GOT3 (cell line): ENCODE data around the gene EP300.

ENCODE experiments used
- DNase-seq: peaks from one replicate; lab custom pipeline; 2025; ENCODE audit warnings: mixed read lengths; lab: John Stamatoyannopoulos, UW

The EP300 gene

DNA sequence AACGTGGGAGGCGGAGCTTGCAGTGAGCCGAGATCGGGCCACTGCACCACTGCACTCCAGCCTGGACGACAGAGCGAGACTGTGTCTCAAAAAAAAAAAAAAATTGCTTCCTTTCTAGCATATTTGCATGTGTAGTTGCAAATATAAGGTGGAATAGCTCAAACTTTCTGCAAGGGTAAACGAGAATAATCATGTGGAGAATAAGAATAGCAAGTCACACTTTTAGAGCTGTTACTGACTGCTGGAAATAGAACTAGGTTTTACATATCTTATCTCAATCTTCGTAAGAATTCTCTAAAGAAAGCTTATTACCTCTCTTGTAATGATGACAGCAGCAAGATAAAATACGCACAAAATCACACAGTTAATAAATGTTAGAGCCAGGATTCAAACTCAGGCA is 114.3 kb downstream of the EP300 start:
- DNase-seq = no peak

DNA sequence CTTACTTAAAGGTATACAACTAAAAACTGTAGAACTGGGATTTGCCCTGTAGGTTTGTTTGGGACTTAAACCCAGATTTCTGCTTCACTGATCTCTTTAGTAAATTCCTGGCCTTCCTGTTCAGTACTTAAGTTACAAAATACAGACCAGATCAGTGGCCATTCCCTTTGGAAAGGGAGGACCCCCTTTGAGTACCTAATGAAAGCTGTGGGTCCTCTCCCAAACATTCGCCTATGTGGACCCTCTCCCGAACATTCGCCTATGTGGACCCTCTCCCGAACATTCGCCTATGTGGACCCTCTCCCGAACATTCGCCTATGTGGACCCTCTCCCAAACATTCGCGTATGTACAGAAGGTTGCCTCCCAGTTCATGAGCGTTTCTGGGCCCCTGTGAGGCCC is 123.0 kb downstream of the EP300 start:
- DNase-seq = no peak

GRCh38 chr22:41215926-41216325 is 123.5 kb downstream of the EP300 start:
- DNase-seq = no peak

DNA sequence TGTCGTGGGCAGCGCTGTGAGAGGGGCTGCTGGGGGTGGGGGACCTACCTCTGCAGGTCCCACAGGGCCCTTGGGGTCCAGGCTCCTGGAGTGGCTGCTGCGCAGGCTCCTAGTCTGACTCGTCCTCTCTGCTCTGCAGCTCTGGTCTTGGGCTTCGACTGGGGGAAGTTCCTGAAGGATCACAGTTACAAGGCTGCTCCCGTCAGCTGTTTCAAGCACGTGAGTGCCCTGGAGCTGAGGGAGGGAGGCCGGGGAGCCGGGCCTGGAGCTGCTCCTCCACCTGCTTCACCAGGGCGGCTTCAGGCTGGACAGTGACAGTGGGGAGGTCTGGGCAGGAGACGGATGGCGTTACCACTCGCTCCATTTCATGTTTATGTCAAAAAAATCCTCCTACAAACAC is 124.6 kb downstream of the EP300 start:
- no peak for DNase-seq

DNA sequence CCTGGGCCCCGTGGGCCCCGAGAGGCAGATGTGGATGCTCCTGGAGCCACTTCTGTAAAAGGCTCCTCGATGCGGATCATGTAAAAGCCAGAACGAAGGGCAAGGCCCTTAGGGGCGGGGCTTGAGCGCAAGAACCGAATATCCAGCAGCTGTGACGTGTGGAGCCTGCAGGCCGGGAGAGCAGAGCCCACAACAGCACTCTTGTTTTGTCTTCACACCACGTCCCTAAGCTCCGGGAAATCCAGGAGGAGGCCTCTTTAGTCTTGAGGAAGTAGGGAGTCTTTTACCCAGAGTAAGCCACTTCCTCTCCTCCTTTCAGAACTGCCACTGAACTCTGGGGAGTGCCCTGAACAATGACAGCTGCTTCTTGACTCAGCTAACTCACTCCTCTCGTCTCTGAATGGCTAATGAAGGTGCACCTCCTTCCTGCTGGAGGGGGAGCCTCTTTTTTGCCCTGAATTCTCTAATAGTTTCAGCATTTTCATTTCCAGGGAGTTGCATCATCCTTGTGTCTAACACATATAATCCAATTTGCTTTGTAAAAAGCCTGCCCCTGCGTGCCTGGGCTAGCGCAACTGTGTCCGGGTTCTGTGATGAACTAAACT is 125.3 kb downstream of the EP300 start:
- no peak for DNase-seq

DNA sequence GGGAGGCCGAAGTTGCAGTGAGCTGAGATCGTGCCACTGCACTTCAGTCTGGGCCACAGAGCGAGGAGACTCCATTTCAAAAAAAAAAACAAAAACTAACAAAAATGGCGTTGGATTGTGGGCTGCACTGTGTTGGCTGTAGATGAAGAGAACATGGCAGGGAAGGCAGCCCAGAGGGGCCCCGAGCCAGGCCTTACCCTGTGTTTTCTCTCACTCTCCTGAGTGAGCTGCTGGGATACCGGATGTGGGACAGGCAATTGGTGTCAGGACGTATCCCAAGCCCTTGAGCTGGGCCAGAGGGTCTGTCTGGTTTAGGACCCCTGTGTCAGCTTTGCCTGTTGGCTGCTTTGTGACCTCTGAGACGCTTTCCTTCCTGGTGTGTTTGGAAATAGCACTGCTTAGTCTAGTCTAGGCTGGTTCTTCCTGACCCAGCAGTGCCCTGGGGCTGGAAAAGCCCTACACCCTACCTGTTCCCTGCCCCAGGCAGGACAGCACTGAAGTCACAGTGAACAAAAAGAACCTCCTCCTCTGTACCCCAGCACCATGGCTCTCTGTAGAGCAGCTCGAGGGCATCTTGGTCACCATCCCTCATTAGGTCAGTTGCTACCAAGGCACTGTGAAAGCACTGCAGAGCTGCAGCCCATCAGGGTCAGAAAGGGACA is 130.6 kb downstream of the EP300 start:
- DNase-seq = no peak

DNA sequence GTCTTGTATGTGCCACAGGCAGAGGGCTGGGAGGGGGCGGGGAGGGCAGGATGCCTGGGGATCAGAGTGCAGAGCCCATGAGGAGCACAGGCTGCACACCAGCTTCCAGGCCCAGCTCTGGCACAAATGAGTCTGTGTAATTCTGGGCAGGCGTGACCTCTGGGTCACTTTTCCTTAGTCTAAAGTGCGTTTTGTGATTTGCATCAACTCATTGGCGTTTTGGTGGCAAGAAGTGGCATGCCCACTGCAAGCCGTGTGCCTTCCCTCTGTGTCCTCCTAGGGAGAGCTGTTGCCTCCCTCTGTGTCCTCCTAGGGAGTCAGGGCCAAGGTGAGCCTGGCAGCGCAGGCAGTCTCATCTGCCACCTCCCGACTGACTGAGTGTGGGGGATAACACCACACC is 131.1 kb downstream of the EP300 start:
- DNase-seq = no peak

GRCh38 chr22:41226723-41227655 is 134.6 kb downstream of the EP300 start:
- no peak for DNase-seq

GRCh38 chr22:41229215-41229614 is 136.8 kb downstream of the EP300 start:
- no peak for DNase-seq
